NCI-H345 treated with DMSO at 0.1 percent for 48 hours (cell line): ENCODE data around the gene EMX2.

ENCODE experiments used
- DNase-seq: peaks from one replicate; lab custom pipeline; 2025; ENCODE audit not compliant: unreplicated experiment; lab: John Stamatoyannopoulos, UW

The EMX2 gene

GRCh38 chr10:117596706-117597105, 54.2 kb downstream of the EMX2 start:
- DNase-seq, result no peak

GRCh38 chr10:117597216-117597615, 54.7 kb downstream of the EMX2 start:
- no peak for DNase-seq
